GM21576 (cell line): Measurements from ENCODE around the gene KDM4B.
"Not testable (repeated sequence)": the region's sequence is repeated elsewhere in the genome, so short reads cannot be mapped to it uniquely, and the experiment has no call there.

Source experiments
- ATAC-seq: cut with Tn5 transposase; IDR thresholded peaks from one replicate; pipeline ENCODE4 v1.9.1; 2021; ENCODE audit warnings: mild to moderate bottlenecking, moderate library complexity; ENCODE audit not compliant: unreplicated experiment

Gene KDM4B

DNA sequence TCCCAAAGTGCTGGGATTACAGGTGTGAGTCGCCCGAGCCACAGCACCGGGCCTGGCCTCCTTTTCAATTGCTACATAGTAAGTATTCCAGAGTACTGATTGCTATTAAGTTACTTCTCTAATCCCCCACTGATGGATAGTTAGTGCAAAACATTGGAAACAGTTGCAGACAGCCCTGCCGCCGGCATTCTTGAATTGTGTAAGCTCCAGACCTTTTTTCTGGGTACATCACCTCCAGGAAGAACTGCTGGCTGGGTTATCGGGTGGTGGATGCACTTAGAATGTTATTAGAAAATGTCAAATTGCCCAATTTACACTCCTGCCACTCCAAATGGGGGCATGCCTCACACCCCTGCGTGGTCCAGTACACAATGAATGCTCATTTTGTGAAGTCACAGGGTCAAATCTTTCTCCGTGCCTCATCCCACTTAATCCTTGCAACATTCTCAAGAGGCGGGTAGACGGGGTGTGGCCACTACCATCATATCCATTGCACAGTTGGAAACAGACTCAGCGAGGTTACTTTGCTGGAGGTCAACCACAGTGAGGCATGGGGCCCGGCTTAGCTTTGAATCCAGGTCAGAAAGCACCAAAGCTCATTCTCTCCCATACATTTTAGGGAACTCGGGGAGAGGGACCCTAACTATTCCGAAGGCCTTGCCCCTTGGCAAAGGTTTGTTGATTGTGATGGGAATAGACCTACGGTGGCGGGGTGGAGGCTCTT, 1.0 kb upstream of the KDM4B start:
- no peak for ATAC-seq

DNA sequence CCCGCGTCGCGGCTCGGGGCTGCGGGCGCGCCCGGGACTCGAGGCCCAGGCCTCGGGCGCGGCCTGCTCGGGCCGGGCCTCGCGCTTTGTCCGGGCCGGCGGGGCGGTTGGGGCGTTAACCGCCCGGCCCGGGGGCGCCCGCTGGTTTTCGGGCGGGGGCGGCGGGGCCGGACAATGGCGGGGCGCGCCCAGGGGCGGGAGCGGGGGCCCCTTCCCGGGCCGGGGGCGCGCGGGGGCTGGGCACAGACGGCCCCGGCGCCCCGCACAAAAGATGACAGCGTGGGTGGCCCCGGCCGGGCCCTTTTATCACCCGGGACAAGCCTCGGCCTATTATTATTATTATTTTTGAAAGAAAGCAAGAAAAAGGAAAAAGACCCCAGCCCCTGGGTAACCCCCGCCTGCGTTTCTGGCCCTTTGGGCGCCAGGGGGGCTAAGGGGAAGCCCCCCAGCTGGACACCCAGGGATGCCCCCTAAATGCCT, 419 bp downstream of the KDM4B start:
- ATAC-seq, result no peak

GRCh38 chr19:4969772-4970531, 1.0 kb downstream of the KDM4B start:
- ATAC-seq, result no peak

- no peak for ATAC-seq
Observed at GRCh38 chr19:4970558-4971423, 1.9 kb downstream of the KDM4B start.

DNA sequence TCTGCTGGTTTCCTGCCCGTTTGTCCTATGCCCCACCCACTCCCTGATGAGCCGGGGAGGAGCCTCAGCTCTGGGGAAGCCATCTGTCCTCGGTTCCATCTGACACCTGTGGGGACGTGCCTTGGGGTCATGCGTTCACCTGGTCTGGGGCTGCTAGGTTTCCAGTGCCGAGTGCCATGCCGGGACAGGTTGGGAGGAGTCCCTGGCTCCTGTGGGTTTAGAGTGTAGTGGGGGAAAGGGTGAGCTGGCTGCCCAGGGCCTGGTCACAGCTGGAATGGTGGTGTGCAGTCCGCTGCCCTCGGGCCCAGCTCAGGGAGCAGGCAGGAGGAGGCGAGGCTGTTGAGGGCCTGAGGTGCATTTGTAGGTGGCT, 2.5 kb downstream of the KDM4B start:
- ATAC-seq, result no peak

GRCh38 chr19:4971816-4972495, 3.0 kb downstream of the KDM4B start:
- ATAC-seq, result no peak

DNA sequence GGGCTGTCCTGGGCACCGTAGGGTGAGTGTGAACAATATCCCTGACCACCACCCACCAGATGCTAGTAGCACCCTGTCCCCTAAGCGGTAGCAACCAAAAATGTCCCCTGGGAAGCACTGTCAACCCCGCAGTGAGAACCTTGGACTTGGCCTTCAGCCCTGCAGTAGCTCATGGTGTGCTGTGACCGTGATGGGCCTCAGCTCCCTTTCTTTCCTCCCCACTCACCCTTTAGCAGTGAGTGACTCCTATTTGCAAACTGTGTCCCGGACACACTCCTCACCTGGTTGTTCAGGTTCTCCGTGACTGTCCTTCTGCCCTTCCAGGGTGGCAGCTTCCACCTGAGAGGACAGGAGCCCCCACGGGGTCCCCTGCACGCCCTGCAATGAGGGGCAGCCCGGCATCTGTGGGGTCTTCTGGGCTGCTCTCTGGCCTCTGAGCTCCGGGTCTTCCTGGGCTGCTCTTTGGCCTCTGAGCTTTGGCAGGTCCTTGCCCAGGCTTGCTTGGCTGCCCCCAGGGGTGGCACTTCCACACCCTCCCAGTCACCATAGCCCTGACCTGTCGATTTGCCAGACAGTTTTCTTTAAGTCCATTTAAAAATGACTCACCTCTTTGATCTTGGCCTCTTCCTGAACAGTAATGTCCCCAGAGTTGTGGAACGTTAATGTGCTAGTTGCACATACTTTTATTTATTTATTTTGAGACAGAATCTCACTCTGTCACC, 3.8 kb downstream of the KDM4B start:
- no peak for ATAC-seq

- ATAC-seq, result no peak
Observed at GRCh38 chr19:4974880-4975469, 6.1 kb downstream of the KDM4B start.

- not testable (repeated sequence) for ATAC-seq
Observed at GRCh38 chr19:4975601-4976000, 6.7 kb downstream of the KDM4B start.

GRCh38 chr19:4976401-4977298, 7.7 kb downstream of the KDM4B start:
- no peak for ATAC-seq

GRCh38 chr19:4977299-4978174, 8.6 kb downstream of the KDM4B start:
- no peak for ATAC-seq

GRCh38 chr19:4979211-4979807, 10.4 kb downstream of the KDM4B start:
- no peak for ATAC-seq

DNA sequence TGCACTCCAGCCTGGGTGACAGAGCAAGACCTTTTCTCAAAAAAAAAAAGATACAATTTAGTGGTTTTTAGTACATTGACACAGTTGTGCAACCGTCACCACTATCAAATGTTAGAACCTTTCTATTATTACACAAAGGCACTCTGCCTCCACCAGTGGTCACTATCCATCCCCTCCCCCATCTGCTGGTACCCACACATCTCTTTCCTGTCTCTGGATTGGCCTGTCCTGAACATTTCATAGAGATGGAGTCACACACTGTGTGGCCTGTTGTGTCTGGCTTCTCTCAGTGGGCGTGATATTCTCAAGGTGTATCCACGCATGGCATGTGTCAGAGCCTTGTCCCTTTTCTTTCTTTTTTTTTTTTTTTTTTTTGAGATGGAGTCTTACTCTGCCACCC, 11.2 kb downstream of the KDM4B start:
- no peak for ATAC-seq

GRCh38 chr19:4980838-4981680, 12.1 kb downstream of the KDM4B start:
- ATAC-seq, result no peak

- ATAC-seq, result no peak
Observed at GRCh38 chr19:4981681-4981958, 12.7 kb downstream of the KDM4B start.

GRCh38 chr19:4983346-4984105, 14.6 kb downstream of the KDM4B start:
- no peak for ATAC-seq
